CD1c-positive myeloid dendritic cell (primary cell): Measurements from ENCODE around the gene GPX6.
"Not testable (repeated sequence)": the region's sequence is repeated elsewhere in the genome, so short reads cannot be mapped to it uniquely, and the experiment has no call there.

ENCODE experiments used
- DNase-seq: peaks from one replicate; pipeline ENCODE4 v3.0.0-alpha.2; 2016; ENCODE audit errors: extremely low spot score

The GPX6 gene

DNA sequence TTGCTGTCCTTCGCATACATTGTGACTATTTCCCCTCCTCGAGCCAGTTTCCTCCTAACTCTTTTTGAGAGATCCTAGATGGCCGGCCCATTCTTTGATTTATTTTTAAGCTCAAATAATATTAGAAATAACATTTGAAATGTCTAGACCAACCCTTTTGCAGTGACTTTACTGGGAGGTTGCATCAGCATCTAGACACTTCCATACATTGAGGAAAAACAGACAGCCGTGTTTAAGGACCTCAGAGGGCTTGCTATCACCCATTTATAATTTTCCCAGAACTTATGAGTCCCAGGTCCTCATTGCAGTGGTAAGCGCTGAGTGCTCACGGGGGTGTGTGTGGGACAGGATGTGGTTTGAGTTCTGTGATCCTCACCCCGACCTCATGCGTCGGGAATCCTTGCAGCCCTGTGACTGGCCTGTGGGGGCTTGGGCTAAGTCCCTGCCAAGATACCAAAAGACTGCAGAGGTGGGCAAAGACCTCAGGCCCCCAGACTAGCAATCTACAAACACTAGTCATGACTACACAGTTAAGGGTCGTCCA lies 10.0 kb upstream of the GPX6 start, which contains the start of gene GPX5:
GPX5 (plus strand) TSS at position 386 of the 544 bp plus-strand sequence; CDS start at position 519, 133 bp downstream.
- DNase-seq: no peak

DNA sequence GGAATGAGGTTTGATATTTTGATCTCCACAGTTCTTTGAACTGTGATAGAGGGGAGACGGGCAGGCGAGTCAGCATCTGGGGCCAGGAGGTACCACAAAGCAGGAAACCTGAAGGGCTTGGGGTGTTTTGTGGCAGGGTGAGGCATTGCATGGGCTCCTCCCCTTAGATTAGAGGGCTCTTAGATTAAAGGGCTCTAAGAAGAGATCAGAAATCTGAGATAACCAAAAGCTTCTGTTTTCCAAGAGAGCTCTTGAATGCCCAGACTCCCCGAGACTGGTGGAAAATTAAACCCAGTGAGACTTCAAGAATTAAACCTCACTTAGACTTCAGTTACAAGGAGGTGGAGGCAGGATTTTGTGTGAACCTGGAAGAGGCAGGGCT lies 7.6 kb upstream of the GPX6 start:
- DNase-seq: no peak

DNA sequence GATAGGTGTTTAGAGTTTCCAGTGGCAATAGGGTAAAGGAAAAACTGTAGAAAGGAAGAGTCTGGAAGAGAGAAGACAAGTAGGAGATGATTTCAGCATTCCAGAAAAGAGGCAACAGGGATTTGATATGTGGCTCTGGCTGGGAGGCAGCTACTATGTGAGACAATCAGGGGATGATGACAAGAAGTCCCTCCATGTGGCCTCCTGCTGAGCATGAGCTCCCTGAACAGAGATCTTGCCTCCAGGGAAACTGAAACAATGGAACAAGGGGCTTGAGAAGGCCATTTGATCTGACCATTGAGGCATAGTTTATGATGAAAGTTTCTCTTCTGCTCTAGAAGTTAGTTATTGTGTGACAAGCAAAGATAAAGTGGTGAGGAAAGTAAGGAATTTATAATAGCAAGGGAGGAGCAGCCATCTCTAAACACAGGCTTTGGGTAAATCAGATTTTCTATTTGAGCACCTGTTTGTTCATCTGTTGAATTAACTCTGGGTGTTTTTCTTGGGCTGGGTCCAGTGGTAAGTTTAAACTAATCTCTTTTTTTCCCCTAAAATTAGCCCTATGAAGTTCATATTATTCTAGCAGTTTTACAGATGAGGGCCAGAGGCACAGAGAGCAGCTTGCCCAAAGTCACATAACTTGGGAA lies 7.1 kb upstream of the GPX6 start:
- DNase-seq: no peak

DNA sequence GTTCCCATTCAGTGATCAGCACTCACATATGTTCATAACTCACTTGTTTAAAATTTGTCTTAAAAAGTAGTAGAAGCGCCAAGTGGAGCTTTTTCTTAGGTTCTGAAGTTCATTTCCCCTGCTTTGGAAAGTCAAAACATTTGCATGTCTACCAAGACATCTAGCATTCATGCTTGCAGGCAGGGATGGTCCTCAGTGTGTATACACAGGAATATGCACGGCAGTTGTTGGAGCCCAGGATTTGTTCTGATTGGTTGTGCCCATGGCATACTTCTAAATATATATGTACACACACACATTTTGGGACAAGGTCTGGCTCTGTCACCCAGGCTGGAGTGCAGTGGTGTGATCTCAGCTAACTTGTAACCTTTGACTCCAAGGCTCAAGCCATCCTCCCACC lies 2.4 kb upstream of the GPX6 start:
- no peak for DNase-seq

DNA sequence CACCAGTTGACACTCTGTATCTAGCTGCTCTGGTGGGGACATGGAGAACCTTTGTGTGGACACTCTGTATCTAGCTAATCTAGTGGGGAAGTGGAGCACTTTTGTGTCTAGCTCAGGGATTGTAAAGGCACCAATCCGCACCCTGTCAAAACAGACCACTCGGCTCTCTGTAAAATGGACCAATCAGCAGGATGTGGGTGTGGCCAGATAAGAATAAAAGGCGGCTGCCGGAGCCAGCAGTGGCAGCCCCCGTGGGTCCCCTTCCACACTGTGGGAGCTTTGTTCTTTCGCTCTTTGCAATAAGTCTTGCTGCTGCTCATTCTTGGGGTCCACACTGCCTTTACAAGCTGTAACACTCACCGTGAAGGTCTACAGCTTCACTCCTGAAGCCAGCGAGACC lies 3.2 kb downstream of the GPX6 start:
- not testable (repeated sequence) for DNase-seq

DNA sequence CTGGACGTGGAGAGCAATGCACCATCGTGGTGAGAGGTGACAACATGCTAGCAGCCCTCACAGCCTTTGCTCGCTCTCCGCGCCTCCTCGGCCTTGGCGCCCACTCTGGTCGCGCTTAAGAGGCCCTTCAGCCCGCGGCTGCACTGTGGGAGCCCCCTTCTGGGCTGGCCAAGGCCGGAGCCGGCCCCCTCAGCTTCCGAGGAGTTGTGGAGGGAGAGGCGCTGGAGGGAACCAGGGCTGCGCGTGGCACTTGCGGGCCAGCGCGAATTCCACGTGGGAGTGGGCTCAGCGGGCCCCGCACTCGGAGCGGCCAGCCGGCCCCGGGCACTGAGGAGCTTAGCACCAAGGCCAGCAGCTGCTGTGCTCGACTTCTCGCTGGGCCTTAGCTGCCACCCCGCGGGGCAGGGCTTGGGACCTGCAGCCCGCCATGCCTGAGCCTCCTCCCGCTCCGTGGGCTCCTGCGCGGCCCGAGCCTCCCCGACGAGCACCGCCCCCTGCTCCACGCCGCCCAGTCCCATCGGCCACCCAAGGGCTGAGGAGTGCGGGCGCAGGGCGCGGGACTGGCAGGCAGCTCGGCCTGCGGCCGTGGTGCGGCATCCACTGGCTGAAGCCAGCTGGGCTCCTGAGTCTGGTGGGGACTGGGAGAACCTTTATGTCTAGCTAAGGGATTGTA lies 3.8 kb downstream of the GPX6 start:
- DNase-seq: no peak

DNA sequence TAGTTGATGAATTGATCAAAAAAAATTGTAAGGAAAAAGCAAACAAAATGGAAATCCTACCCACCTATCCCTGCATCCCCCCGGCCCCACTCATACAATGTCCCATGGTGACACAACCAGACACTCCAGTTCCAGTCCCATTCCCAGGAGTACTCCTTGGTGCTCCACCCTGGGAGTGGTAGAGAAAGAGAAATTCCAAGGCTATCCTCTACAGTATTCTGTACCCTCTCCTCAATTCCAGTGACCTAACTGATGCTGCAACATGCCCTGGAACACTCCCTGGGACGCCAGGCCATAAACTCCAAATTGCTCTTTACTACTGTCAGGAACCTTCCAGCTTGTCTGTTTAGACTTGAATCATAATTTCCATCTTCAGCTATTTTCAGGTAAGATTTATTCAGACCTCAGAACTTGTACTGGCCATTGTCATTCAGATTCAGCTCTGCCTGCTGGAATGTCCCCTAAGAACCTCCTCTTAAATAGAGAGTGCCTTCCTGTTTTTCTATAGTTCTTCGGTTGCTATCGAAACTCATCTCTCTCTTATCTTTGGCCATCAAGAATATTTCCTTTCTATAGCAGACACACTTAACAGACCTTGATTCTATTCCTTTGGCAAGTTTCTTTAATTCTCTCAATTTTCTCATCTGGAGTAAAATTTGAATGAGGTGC lies 8.7 kb downstream of the GPX6 start:
- no peak for DNase-seq

DNA sequence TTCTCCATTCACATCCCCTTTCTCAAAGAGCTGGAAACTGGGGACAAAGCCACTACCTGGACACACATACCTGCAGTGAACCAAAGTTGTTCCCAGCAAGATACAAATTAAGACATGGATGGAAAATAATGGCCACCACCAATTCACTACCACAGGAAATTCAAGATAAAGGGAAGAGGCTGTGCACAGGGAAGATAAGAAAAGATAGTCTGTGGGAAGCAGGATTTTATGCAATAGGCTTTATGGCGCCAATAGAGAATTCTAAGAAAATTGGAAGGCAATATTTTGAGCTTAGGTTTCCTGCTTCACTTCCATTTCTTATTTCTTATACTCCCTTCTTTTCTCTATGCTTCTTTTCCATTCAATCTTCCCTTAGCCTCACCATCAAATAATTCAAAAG lies 9.9 kb downstream of the GPX6 start:
- DNase-seq: no peak

DNA sequence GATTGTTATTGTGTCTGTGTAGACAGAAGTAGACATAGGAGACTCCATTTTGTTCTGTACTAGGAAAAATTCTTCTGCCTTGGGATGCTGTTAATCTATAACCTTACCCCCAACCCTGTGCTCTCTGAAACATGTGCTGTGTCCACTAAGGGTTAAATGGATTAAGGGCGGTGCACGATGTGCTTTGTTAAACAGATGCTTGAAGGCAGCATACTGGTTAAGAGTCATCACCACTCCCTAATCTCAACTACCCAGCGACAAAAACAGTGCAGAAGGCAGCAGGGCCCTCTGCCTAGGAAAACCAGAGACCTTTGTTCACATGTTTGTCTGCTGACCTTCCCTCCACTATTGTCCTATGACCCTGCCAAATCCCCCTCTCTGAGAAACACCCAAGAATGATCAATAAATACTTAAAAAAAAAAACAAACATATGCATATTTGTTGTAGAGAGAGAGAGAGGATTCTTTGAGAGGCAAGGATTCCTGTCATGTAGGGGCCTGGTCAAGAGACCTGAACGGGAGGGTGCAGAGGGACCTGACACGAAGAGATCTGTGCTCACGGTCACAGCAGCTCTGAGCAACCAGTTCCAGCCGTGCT lies 12.8 kb downstream of the GPX6 start:
- DNase-seq: not testable (repeated sequence)

DNA sequence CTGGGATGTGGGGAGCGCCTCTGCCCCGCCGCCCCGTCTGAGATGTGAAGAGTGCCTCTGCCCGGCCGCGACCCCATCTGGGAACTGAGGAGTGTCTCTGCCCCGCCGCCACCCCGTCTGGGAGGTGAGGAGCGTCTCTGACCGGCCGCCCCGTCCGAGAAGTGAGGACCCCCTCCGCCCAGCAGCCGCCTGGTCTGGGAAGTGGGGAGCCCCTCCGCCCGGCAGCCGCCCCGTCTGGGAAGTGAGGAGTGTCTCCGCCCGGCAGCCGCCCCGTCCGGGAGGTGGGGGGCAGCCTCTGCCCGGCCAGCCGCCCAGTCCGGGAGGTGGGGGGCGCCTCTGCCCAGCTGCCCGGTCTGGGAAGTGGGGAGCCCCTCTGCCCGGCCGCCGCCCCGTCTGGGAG lies 13.5 kb downstream of the GPX6 start:
- DNase-seq: not testable (repeated sequence)

DNA sequence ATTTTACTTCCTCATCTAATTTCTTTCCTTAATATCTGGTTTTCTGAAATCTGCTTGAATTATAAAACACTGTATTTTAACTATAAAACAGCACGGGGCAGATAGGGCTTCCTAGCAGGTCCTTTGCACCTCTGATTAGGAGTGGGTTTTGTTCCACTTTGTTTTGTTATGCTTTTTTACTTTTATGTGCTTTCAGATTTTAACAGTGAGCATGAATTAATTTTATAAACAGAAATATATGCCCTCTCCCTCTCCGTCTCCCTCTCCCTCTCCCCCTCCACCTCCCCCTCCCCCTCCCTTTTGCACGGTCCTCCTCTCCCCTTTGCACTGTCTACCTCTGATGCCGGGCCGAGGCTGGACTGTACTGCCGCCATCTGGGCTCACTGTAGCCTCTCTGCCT lies 14.3 kb downstream of the GPX6 start:
- DNase-seq: no peak

DNA sequence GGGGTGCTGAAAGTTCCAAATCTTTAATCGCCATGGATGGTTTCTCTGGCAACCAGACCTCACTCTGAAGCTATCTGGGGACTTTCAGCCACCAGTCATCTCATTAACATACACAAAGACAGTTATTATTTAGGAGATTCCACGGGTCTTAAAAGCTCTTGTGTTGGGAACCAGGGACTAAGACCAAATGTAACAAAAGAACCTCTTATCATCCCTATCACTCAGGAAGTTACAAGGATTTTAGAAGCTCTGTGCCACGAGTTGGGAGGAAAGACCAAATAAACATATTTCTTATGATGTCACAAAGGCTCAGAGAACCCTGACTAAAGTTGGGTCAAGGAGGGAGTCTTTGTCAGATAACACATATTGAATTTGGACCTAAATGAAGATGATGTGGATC lies 17.7 kb downstream of the GPX6 start:
- no peak for DNase-seq

DNA sequence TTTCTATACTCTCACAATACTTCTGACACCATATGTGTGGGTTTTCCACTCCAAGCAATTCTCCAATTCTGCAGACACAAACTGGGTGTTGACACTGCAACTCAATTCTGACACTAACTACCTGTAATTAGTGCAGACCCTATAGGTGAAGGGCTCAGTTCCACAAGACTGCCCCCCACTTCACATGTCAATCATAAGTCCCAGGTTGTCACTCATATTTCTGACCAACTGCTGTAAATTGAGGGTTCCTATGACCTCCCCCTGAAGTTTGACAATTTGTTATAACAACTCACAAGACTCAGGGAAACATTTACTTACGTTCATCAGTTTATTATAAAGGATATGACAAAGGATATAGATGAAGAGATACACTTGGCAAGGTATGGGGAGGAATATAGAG lies 18.3 kb downstream of the GPX6 start:
- DNase-seq: no peak

DNA sequence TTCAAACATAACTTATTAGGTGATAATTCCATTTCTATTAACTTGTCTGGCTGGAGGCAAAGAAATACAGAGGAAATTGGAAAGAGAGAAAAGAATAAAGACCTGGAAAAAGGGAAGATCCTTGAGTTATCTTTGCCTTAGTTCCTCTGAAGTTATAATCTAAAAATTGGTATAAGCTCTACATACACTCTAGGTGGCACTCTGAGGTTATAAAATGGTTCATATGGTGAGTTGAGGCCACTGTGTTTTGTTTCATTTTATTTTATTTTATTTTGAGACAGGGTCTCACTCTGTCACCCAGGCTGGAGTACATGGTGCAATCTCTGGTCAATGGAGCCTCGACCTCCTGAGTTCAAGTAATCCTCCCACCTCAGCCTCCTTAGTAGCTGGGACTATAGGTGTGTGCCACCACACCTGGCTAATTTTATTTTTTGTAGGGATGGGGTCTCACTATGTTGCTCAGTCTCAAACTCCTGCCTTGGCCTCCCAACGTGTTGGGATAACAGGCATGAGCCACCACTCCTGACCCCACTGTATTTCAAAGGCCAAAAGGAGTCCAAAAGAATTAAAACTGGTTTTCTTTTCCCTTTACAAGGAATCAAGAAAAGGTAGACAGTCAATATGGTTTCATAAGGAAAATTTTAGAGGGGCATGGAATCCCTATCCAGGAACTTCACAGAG lies 19.4 kb downstream of the GPX6 start:
- DNase-seq: no peak

DNA sequence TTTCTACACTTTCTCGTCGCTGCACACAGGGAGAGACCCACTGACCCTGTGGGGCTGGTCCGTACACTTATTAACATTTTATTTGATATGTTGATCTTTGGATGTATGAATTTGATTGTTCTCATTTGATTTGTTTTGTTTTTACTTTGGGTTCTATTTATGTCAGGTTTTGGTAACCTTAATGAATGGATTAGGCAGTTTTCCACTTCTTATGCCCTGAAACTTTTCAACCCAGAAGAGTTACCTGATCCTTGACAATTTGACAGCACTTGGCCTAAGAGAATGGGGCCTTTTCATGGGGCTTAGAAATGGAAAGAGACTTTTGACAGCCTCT lies 23.6 kb downstream of the GPX6 start:
- DNase-seq: no peak

DNA sequence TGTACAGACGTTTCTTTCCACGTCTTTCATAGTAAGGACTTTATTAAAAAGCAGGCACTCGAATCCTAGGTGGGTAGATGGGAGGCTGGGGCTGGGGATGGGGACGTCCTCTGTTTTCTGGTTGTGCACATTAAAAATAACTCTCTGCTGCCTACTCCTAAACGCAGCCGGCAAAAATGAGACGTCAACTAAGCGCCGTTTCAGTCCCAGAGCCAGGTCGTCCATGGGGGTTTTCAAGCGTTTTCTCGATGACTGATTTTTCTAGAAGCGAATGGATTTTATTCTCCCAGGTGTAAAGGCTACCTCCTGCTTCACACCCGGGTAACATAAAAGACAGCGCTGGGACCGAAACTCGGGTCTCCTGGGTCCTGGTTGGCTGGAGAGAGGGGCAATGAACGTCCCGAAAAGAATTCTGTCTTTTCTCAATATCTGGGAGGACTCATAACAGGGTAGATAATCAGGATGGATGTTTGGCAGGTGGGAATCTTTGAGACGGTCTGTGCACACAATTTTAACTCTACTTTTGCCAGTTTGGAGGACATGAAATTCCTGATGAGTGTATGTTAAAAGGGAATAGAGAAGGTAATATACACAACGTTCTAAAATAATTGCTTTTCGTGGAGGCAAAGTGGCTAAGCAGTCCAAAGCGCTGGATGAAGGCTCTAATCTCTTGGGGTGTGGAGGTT lies 25.2 kb downstream of the GPX6 start:
- no peak for DNase-seq

DNA sequence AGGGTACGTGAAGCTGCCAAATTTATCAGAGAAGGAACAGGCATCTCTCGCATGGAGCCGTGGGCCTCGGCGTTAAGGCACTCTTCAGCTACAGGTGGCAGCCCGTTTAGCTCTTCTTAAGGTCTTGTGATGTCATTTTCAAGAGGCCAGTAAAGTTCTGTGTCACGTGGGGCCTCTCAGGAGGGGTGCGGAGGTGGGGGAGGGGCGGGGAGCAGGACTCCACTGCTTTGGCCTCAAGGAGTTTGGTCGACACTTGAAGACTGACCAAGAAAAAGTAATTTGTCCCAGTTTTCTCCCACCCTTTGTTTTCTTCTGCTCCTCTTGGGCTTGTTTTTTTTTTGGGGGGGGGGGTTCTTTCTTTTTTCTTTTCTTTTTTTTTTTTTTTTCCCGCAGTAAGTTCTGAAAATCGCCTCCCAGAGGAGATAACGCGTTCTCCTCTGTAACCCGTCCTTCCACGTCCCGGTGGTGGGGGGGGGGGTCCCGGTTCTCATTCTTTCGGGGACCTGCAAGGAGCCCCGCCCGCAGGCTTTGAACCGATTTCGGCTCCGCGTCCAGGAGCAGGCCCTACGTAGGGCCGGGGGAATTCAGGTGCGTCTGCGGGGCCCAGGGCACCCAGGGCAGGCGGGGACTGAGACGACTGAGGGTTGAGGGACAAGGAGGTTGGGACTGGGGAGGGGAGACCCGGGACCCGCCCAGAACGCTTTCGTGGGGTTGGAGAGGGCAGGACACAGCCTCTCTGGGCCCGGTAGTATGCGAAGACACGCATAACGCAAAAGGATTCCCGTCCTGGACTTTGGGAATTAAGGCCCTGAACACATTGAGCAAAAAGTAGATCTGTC lies 26.0 kb downstream of the GPX6 start:
- no peak for DNase-seq

DNA sequence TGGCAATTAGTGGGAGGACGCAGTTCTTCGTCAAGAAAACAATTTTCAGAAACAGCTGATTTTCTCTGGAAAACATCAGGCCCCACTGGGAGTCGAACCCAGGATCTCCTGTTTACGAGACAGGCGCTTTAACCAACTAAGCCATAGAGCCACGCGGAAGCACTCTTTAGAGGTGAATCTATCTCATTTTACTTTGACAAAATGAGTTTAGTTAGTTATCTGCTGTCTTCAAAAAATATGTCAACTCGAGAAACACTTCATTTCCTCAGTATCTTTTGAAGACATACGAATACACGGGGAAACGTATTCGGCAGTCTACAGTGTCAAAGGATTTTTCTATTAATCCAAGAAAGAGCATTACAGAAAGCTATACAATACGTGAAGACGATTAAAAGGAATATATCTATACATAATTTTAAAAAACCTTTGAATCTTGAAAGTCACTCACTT lies 26.7 kb downstream of the GPX6 start:
- DNase-seq: peak; percentile 4

DNA sequence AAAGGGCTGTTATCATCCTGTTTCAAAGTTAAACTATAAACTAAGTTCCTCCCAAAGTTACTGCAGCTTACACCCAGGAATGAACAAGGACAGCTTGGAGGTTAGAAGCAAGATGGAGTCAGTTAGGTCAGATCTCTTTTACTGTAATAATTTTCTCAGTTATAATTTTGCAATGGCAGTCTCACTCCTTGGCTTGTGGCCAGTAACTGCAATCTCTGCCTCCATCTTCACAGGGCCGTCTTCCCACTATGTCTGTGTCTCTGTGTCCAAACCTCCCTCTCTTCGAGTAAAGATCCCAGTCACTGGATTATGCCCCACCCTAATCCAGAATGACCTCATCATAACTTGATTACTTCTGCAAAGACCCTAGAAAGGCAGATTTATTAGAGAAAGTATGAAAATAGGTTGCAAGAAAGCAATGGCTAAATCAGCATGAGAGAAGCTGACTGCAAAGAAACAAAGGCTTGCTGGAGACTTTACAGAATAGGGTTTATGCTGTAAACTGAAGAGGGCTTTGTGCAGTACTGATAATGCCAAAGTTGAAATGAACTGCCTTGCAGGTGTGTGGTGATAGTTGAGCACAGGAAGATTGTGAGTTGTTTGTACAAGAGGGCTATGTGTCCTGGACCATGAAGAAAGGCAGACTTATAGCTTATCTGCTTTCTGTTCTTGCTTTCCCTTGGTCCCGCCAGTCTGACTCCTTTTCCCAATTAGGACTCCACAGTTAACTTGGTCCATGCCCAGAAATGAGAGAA lies 28.4 kb downstream of the GPX6 start:
- DNase-seq: no peak

DNA sequence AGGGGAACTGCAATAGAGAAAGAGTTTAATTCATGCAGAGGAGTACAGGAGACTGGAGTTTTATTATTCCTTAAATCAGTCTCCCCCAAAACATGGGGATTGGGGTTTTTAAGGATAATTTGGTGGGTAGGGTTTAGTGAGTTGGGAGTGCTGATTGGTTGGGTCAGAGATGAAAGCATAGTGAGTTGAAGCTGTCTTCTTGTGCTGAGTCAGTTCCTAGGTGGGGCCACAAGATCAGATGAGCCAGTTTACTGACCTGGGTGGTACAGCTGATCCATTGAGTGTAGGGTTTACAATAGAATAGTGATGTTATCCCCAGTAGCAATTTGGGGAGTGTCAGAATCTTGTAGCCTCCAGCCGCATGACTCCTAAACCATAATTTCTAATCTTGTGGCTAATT lies 29.1 kb downstream of the GPX6 start:
- DNase-seq: no peak
